ENCODE data around the gene IL22RA1.

DNA sequence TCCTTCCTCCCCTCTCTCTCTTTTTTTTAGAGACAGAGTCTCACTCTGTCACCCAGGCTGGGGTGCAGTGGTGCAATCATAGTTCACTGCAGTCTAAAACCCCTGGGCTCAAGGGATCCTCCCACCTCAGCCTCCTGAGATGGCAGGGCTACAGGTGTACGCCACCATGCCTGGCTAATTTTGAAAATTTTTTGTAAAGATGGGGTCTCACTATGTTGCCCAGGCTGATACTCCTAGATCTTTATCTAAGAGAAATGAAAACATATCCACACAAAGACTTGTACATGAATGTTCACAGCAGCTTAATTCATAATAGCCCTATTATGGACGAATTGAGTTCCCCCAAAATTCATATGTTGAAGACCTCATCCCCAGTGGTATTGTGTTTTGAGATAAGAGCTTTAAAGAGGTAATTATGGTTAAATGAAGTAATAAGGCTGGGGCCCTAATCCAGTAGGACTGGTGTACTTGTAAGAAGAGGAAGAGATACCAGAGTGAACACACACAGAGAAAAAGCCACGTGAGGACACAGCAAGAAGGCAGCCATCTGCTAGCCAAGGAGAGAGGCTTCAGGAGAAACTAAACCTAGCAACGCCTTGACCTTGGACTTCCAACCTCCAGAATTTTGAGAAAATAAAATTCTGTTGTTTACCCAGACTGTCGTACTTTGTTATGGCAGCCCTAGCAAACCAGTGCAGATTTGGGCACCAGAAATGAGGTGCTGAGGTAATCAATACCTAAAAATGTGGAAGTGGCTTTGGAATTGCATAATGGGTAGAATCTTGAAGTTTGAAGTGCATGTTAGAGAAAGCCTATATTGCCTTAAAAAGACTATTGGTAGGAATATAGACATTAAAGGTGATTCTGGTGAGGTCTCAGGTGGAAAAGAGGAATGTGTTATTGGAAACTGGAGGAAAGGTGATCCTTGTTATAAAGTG lies 31.0 kb upstream of the IL22RA1 start:
- TF ChIP-seq, protein P1, sequence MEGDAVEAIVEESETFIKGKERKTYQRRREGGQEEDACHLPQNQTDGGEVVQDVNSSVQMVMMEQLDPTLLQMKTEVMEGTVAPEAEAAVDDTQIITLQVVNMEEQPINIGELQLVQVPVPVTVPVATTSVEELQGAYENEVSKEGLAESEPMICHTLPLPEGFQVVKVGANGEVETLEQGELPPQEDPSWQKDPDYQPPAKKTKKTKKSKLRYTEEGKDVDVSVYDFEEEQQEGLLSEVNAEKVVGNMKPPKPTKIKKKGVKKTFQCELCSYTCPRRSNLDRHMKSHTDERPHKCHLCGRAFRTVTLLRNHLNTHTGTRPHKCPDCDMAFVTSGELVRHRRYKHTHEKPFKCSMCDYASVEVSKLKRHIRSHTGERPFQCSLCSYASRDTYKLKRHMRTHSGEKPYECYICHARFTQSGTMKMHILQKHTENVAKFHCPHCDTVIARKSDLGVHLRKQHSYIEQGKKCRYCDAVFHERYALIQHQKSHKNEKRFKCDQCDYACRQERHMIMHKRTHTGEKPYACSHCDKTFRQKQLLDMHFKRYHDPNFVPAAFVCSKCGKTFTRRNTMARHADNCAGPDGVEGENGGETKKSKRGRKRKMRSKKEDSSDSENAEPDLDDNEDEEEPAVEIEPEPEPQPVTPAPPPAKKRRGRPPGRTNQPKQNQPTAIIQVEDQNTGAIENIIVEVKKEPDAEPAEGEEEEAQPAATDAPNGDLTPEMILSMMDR (IDR thresholded peaks at IDR 0.05; ENCODE audit: low read length), result no peak
- no peak for TF ChIP-seq EZH2 (IDR thresholded peaks at IDR 0.05; ENCODE audit: borderline replicate concordance, low read length)
